BLaER1 treated with 17β-estradiol and CSF1 and Interleukin-3, amounts not matched to agents 10 nM and 100 nM (cell line): ENCODE data around the gene RAB7A.
A peak's percentile ranks its signal among the peaks of the same experiment; 100 is the strongest.

Experiments used
- H3K27ac ChIP-seq, 11 experiments: shearing (Covaris generic); formaldehyde crosslinking; 2 replicates each; pipeline ENCODE4 v1.8.1; 2022
- H3K27me3 ChIP-seq, 11 experiments: shearing (Covaris generic); formaldehyde crosslinking; 2 replicates each; pipeline ENCODE4 v1.8.1; 2022
- H3K36me3 ChIP-seq, 11 experiments: shearing (Covaris generic); formaldehyde crosslinking; 2 replicates each; pipeline ENCODE4 v1.8.1; 2022
- H3K4me1 ChIP-seq, 10 experiments: shearing (Covaris generic); formaldehyde crosslinking; 2 replicates each; pipeline ENCODE4 v1.8.1; 2022
- H3K4me2 ChIP-seq, 11 experiments: shearing (Covaris generic); formaldehyde crosslinking; 2 replicates each; pipeline ENCODE4 v1.8.1; 2022
- H3K4me3 ChIP-seq, 10 experiments: shearing (Covaris generic); formaldehyde crosslinking; 2 replicates each; pipeline ENCODE4 v1.8.1; 2022
- H3K9ac ChIP-seq, 11 experiments: shearing (Covaris generic); formaldehyde crosslinking; 2 replicates each; pipeline ENCODE4 v1.8.1; 2022
- H3K9me3 ChIP-seq, 11 experiments: shearing (Covaris generic); formaldehyde crosslinking; replicated peaks in 1 of 11; 2 replicates each; pipeline ENCODE4 v1.8.1; 2022
- H4K20me1 ChIP-seq, 11 experiments: shearing (Covaris generic); formaldehyde crosslinking; 2 replicates each; pipeline ENCODE4 v1.8.1; 2022
- Cebpa-rat ChIP-seq, 11 experiments: shearing (Covaris generic); IDR thresholded peaks; 2 replicates each; pipeline ENCODE4 v1.8.1; 2022

The RAB7A gene

GRCh38 chr3:128807186-128807830, 81.3 kb downstream of the RAB7A start:
- Histone ChIP-seq H4K20me1 (peaks cover 30 to 100% (median 52%) of the 10 kb centered on the region in 11 experiments; a peak in 21 of 22 replicates), H3K27me3 (no peaks in the 10 kb centered on the region), H3K27ac (0 out of 22 replicates have a peak overlapping the region, but pooled peaks of 2 of the 11 experiments have one; percentile 62 to 69), H3K9ac (no peak overlapping the region), H3K4me1 (peaks cover 29 to 53% (median 47%) of the 10 kb centered on the region in 10 experiments), H3K36me3 (peaks cover 69 to 87% (median 78%) of the 10 kb centered on the region in 11 experiments), H3K4me3 (no peak overlapping the region), H3K4me2 (peak overlapping the region in 4 of 11 experiments; percentile 6 to 73 (median 60); a peak in 3 of 22 replicates), H3K9me3 (no peaks in the 10 kb centered on the region)
- no peak for TF ChIP-seq Cebpa-rat (IDR thresholded peaks at IDR 0.05)

DNA sequence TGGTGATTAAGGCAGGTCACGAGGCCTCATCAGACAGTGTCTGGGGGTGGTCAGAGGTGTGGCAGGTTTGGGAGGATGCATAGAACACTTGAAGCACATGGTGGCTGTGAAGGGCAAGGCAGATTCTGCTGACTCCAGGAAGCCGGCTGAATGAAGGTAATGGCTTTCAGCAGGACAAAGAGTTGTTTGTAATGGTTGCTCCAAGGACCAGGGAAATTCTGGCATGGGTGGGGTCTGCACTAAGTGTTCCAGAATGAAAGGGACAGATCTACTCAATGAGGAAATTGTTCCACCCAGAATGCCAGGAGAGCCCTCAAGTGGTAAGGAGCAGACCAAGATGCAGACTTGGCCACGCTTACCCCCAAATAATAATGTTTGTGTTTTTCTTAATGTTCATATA, 82.7 kb downstream of the RAB7A start:
- Histone ChIP-seq H3K4me1 (peaks cover 15 to 39% (median 34%) of the 10 kb centered on the region in 10 experiments), H3K27me3 (no peaks in the 10 kb centered on the region), H3K9me3 (no peaks in the 10 kb centered on the region), H3K9ac (no peak overlapping the region), H4K20me1 (peaks cover 18 to 100% (median 45%) of the 10 kb centered on the region in 11 experiments; a peak in 21 of 22 replicates), H3K27ac (no peak overlapping the region), H3K36me3 (peaks cover 82 to 92% (median 90%) of the 10 kb centered on the region in 11 experiments), H3K4me2 (no peak overlapping the region), H3K4me3 (no peak overlapping the region)
- no peak for TF ChIP-seq Cebpa-rat (IDR thresholded peaks at IDR 0.05)

- H3K4me1 ChIP-seq: no peaks in the 10 kb centered on the region; a peak in 2 of 20 replicates
- H3K9ac ChIP-seq: no peak overlapping the region
- no peaks in the 10 kb centered on the region for H3K9me3 ChIP-seq
- peaks cover 0 to 99% (median 8%) of the 10 kb centered on the region in 11 experiments; a peak in 12 of 22 replicates for H4K20me1 ChIP-seq
- H3K4me3 ChIP-seq: no peak overlapping the region
- peaks cover 99 to 100% (median 100%) of the 10 kb centered on the region in 11 experiments for H3K36me3 ChIP-seq
- no peak overlapping the region for H3K4me2 ChIP-seq
- no peak for TF ChIP-seq Cebpa-rat (IDR thresholded peaks at IDR 0.05)
- no peak overlapping the region for H3K27ac ChIP-seq
- no peaks in the 10 kb centered on the region for H3K27me3 ChIP-seq
Measured at GRCh38 chr3:128813097-128813496, 87.1 kb downstream of the RAB7A start.

- Histone ChIP-seq H3K9me3 (no peaks in the 10 kb centered on the region), H3K27ac (no peak overlapping the region), H3K4me1 (no peaks in the 10 kb centered on the region; a peak in 2 of 20 replicates), H3K4me2 (no peak overlapping the region), H4K20me1 (peaks cover 0 to 99% (median 7%) of the 10 kb centered on the region in 11 experiments; a peak in 12 of 22 replicates), H3K36me3 (peaks cover 99 to 100% (median 100%) of the 10 kb centered on the region in 11 experiments), H3K27me3 (no peaks in the 10 kb centered on the region), H3K4me3 (no peak overlapping the region), H3K9ac (no peak overlapping the region)
- TF ChIP-seq Cebpa-rat (IDR thresholded peaks at IDR 0.05): no peak
Measured at GRCh38 chr3:128814060-128814459, 88.1 kb downstream of the RAB7A start.

GRCh38 chr3:128814519-128815317, 88.7 kb downstream of the RAB7A start:
- Histone ChIP-seq H3K4me2 (no peak overlapping the region), H3K36me3 (peaks cover 99 to 100% (median 100%) of the 10 kb centered on the region in 11 experiments), H4K20me1 (peaks cover 0 to 95% (median 4%) of the 10 kb centered on the region in 11 experiments; a peak in 9 of 22 replicates), H3K4me1 (no peaks in the 10 kb centered on the region; a peak in 2 of 20 replicates), H3K9ac (no peak overlapping the region), H3K27me3 (no peaks in the 10 kb centered on the region), H3K27ac (no peak overlapping the region), H3K9me3 (no peaks in the 10 kb centered on the region), H3K4me3 (no peak overlapping the region)
- TF ChIP-seq Cebpa-rat (IDR thresholded peaks at IDR 0.05): no peak

GRCh38 chr3:128815318-128816064, 89.5 kb downstream of the RAB7A start:
- Histone ChIP-seq H3K4me3 (no peak overlapping the region), H3K27me3 (no peaks in the 10 kb centered on the region), H3K27ac (no peak overlapping the region), H3K36me3 (peaks cover 95 to 100% (median 99%) of the 10 kb centered on the region in 11 experiments), H3K9ac (no peak overlapping the region), H4K20me1 (peaks cover 0 to 92% (median 4%) of the 10 kb centered on the region in 11 experiments; a peak in 9 of 22 replicates), H3K4me2 (no peak overlapping the region), H3K4me1 (no peaks in the 10 kb centered on the region; a peak in 2 of 20 replicates), H3K9me3 (no peaks in the 10 kb centered on the region)
- no peak for TF ChIP-seq Cebpa-rat (IDR thresholded peaks at IDR 0.05)

- H3K27ac ChIP-seq: no peak overlapping the region
- no peaks in the 10 kb centered on the region for H3K9me3 ChIP-seq
- no peaks in the 10 kb centered on the region for H3K27me3 ChIP-seq
- no peak overlapping the region for H3K4me2 ChIP-seq
- H3K9ac ChIP-seq: no peak overlapping the region
- no peaks in the 10 kb centered on the region; a peak in 1 of 20 replicates for H3K4me1 ChIP-seq
- no peak for TF ChIP-seq Cebpa-rat (IDR thresholded peaks at IDR 0.05)
- peaks cover 79 to 99% (median 87%) of the 10 kb centered on the region in 11 experiments for H3K36me3 ChIP-seq
- peaks cover 0 to 80% (median 2%) of the 10 kb centered on the region in 11 experiments; a peak in 7 of 22 replicates for H4K20me1 ChIP-seq
- no peak overlapping the region for H3K4me3 ChIP-seq
Measured at GRCh38 chr3:128818186-128818787, 92.3 kb downstream of the RAB7A start.

GRCh38 chr3:128820252-128820839, 94.4 kb downstream of the RAB7A start:
- H3K9ac ChIP-seq: no peak overlapping the region
- H3K4me1 ChIP-seq: no peaks in the 10 kb centered on the region
- H3K9me3 ChIP-seq: no peaks in the 10 kb centered on the region
- H3K27me3 ChIP-seq: no peaks in the 10 kb centered on the region
- H4K20me1 ChIP-seq: peaks cover 0 to 59% (median 4%) of the 10 kb centered on the region in 11 experiments; a peak in 7 of 22 replicates
- H3K4me3 ChIP-seq: no peak overlapping the region
- no peak for TF ChIP-seq Cebpa-rat (IDR thresholded peaks at IDR 0.05)
- H3K27ac ChIP-seq: no peak overlapping the region
- no peak overlapping the region for H3K4me2 ChIP-seq
- peaks cover 62 to 97% (median 76%) of the 10 kb centered on the region in 11 experiments for H3K36me3 ChIP-seq
